ELF-1 (cell line): ENCODE measurements around the gene ALCAM.

Source experiments
- DNase-seq: peaks from one replicate; pipeline ENCODE4 v3.0.0-alpha.2; 2016; ENCODE audit warnings: low read depth, low spot score

The ALCAM gene

DNA sequence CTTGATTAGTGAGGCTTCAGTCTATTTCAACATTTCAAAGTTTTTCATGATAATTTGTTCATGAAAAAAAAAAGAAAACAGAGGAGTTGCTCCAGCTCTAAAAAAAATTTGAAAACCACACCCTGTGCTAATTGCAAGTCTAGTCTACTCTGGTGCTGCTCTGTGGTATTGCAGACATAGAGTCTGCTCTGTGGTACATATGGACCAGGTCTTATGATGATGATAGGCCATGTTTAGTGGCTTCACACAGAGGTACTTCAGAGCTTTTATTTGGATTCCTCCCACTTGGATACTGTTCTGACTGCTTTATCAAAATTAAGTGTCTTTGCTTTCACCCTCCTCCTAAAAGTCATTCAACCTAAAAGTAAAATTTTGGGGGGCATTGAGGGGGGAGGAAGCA lies 160.8 kb downstream of the ALCAM start:
- no peak for DNase-seq

DNA sequence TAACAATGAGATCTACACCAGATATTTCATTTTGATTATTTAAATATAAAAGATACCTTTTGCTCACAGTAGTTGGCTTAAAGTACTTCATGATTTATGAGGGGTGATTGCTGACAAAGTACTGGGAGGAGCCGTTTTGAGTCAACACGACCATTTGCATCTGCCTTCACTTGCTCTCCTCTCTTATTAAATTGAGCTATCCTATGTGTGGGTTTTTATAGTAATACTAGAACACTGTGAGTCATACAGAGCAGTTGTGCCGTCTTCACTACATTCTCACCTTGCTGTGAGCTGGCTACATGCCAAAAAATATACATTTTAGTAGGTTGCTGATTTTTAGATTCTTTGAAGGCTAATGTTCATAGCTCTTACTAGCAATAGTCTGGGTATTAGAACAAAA lies 161.2 kb downstream of the ALCAM start:
- DNase-seq = no peak

DNA sequence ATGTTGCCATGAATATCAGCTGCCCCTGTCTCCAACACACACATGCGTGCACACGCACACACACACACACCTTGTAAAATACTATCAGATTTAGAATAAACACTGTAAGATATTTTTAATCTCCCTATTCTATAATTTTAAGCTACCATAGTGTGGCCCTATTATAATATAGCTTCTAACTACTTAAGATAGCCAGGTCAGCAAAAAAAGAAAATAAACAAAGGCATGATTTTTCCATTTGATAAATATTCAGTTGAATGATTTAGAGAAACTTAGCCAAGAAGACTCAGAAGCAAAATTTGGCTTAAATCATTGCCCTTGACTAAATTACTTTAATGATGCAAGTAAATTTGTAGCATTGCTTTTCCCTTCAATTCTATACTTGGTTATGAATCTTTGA lies 162.2 kb downstream of the ALCAM start:
- no peak for DNase-seq

DNA sequence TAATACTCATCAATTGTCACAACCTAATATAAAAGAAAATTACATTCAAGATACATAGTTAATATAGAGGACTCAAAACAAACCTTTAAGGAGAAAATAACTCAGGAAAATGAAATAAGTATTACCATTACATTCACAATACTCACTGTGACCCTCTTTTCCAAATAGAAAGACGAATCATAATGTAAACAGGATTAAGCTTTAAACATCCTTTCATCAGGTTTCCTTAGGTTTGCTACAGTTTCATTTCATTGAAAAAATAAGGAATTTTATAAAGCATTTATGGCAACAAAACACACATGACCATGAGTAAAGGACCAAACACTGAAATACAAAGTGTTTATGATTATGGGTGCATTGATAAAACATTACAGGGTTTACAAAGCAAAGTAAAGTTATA lies 162.7 kb downstream of the ALCAM start:
- DNase-seq = no peak

DNA sequence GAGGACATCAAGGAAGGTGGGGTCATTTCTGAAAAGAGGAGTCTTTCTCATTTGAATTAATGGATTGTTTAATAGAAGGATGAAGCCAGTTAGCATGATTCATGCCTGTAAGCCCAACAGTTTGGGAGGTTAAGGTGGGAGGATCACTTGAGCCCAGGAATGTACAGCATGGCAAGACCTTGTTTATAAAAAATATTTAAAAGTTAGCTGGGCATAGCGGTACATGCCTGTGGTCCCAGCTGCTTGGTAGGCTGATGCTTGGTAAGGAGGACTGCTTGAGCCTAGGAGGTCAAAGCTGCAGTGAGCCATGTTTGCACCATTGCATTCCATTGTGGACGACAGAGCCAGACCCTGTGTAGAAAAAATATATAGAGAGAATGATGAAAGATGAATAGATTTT lies 165.5 kb downstream of the ALCAM start:
- DNase-seq = no peak

DNA sequence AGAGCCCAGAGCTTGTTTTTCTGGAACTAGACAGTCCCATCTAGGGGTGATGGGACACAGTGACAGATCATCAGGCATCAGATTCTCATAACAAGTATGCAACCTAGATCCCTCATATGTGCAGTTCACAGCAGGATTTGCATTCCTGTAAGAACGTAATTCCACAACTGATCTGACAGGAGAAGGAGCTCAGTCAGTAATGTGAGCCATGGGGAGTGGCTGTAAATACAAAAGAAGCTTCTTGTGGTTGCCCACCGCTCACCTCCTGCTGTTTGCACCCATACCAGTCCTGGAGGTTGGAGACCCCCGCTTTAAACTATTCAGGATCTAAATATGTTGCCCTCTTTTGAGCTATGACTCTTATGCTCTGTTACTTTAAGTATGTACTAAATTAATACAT lies 167.3 kb downstream of the ALCAM start:
- DNase-seq = no peak

DNA sequence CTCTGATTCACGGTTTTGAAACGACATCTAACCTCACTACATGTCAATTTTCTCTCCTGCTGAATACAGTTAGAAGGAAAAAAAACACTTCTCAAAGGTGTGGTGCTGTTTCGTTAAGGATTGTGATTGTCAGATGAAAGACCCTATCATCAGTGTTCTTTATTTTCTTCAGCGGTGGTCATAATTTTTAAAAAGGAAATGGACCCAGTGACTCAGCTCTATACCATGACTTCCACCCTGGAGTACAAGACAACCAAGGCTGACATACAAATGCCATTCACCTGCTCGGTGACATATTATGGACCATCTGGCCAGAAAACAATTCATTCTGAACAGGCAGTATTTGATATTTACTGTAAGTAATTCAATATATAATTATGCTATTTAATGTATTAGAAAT lies 167.8 kb downstream of the ALCAM start:
- DNase-seq = no peak

DNA sequence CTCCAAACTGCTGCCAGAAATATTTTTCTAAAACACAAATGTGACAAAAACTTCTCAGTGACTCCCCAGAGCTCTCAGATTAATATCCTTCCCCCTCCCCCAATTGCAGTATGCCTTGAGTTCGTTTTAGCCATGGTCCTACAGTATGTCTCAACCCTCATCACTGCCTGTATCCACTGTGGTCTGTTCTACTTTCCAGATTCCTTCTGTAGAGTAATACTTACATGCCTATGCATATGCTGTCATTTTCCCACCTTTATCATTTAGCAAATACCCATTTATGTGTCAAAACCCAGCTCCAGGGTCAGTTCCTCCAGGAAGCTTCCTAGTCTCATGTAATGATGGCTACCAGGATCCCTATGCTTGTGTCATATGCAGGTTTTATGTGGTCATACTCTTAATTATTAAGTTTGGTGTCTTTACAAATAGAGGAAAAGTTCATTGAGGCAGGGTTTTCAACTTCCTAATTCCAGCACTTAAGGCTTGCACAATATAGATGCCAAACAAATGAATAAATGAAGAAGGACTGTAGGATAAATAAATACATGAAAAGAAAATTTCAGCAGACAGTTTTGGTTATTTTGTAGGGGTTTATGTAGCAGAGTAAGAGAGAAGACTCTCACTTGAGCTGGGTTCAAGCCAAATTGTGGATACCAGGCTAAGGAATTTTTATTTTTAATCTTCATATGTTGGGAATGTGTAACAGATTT lies 170.8 kb downstream of the ALCAM start:
- no peak for DNase-seq

DNA sequence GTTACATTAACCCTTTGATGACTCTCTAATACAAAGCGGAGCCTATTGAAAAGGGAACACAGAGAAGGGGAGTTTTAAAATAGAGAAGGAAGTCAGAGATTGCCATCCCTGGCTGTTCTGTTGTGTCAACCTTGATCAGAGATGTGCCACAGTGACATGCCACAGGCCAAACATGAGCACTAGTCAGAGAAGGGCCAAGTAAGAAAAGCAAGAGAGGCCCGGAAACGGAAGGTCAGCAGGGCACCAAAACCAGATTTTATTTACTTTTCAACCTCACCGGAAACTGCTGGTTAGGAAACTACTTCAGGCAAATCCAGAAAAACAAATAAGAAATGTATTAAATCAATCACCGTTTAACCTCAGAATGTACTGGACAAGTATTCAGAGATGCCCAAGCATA lies 171.8 kb downstream of the ALCAM start:
- no peak for DNase-seq

DNA sequence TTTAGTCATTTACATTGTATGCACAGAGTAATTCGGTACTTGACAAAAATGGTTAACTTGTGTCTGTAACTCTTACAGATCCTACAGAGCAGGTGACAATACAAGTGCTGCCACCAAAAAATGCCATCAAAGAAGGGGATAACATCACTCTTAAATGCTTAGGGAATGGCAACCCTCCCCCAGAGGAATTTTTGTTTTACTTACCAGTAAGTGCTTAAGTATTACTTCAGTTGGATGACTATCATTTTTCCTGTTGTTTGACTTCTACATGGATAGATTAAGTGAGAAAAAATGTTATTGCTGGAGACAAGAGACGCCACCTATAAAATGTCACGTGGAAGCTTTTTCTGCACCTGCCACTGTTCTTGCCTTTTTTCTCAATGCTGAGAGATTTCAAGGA lies 173.2 kb downstream of the ALCAM start:
- DNase-seq = no peak

DNA sequence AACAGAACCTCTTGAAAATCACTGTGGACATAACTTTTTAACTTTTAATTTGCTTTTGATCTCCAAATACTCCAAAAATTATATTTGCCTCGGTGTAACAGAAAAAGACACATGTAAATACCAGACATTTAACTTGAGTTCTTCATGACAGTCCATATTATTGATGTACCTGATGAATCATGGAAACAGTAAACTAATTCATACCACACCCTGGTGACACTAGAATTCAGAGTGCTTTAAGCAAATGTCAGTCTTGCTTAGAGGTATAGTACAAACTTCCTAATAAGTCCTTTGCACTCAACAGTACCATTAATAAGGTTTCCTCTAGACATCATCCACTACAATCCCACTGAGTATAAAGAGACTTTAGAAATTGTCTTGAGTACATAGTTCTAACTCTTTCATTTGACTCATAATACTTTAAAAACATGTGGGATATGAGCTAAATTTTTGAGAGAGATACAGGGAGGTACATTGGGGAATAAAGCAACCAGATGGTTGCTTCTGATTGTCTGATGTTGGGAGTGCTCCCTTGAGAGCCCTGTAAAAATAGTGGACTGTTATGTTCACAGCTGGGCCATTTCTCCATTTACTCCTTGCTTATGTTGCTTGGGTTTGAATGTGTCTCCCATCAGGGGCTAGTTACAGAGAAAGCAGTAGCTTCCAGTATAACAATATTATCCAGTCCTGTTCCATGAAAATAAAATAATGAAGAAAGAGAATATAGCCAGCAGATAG lies 175.7 kb downstream of the ALCAM start:
- no peak for DNase-seq

DNA sequence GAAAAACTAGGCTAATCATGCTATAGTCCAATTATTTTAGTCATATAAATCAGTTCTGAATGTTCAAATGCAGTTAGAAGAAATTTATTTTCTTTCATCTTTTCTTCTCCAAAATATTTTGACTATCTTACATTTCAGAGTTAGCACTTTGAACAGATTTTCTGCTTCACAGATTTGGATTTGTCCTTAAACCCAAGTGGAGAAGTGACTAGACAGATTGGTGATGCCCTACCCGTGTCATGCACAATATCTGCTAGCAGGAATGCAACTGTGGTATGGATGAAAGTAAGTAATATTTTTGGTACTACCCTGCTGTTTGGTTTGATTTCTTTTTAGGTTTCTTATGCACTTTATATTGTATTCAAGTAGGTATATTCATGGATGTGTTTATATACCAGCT lies 178.3 kb downstream of the ALCAM start:
- DNase-seq = no peak

DNA sequence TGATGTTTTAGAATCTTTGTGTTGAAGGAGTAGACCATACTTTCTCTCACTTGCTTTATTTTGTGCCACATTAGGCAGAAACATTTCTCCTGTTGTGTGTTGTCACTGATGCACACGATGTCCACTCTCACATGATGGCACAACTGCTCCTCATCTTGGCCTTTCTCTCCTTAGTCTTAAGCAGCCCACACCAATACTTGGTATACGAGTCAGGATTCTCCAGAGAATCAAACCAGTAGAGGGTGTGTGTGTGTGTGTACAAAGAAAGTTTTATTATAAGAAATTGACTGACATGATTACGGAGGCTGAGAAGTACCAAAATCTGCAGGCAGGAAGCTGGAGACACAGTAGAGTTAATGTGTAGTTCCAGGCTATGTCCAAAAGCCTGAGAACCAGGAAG lies 187.1 kb downstream of the ALCAM start:
- no peak for DNase-seq

DNA sequence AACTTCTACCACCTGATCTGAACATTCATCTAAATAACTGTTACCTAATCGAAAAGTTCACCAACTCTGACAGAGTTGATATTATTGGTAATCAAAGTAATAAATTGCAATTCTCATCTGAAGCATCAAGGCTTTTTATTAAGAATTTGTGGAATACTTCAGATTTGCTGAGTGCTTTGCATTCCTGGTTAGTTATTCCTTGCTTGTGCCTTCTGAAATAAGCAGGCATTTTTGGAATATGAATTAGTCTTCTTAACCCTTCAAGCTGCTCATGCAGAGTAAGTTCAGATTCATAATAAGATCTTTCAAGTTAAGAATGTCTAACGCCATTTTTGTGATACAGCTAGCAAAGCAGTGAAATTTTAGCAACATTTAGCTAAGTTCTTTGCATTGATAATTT lies 188.5 kb downstream of the ALCAM start:
- DNase-seq = no peak

DNA sequence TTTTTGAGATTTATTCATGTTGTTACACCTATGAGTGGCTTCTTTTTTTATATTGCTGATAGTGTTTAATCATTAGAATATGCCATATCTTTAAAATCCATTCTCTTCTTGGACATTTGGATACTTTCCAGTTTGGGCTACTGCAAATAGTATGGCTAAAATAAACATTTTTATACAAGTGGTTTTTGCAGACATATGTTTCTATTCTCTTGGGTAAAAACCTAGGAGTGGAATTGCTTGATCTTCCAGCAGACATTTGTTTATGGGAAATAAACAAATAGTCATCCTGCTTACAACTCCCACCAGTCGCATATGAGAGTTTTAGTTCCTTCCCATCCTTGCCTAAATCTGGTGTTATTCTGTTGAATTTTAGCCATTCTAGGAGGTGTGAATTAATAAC lies 193.1 kb downstream of the ALCAM start:
- no peak for DNase-seq

DNA sequence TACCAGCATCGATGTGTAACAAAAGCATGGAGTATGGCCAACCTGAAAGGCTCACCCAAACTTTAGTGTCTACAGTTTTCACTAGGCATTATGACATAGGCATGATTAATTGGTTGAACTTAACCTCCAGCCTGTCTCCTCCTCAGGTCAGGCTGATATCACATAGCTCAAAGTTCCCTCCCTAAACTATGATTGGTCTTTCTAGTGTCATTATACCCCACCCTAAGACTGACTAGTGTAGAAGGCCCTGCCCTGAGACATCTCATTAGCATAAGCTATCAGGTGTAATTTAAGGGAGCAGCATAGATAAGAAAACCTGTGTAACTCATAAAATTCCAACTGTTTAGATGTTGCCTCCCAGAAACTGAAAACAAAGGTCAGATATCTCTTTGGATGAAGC lies 195.2 kb downstream of the ALCAM start:
- no peak for DNase-seq

DNA sequence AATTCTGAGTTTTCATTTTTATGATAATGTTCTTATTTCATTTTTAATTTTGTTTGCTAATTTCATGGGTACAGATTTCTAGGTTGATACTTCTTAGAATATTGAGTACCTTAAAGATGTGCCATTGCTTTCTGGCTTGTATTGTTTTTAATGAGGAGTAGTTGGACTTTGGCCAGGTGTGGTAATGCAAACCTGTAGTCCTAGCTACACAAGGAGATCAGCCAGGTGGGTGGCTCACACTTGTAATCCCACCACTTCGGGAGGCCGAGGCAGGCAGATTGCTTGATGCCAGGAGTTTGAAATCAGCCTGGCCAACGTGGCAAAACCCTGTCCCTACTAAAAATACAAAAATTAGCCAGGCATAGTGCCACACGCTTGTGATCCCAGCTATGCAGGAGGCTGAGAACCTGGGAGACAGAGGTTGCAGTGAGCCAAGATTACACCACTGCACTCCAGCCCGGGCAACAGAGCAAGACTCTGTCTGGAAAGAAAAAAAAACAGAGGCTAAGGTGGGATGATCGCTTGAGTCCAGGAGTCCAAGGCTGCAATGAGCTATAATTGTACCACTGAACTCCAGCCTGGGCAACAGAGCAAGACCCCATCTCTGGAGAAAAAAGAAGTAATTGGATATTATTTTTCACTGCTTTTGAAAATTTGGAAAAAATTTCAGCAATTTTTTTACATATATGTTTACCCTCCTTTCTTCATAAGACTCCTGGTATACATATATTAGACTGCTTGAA lies 198.0 kb downstream of the ALCAM start:
- DNase-seq = no peak

DNA sequence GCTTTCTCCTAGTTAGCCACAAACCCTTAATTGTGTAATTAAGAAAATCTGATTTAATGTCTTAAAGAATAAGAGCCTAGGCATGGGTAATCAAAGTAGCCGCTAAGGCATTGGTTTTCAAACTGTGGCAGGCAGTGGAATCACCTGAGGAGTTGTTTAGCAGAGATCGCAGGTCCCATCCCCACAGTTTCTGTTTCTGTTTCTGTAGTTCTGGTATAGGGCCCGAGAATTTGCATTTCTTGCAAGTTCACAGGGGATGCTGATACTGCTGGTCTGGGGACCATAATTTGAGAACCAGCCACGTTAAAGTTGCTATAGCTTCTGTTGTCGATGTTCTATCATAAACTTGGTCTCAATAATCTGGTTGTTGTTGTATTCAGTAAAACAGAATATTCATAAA lies 204.3 kb downstream of the ALCAM start:
- DNase-seq = no peak

DNA sequence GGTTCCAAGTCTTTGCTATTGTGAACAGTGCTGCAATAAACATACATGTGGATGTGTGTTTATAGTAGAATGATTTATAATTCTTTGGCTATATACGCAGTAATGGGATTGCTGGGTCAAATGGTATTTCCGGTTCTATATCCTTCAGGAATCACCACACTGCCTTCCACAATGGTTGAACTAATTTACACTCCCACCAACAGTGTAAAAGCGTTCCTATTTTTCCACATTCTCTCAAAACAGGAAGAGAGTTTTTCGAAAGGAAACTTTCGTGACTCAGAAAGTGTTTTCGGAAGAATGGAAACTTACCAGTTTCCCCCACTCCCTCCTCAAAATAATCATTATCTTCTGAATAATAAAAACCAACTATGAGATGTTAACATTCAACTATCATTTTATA lies 205.8 kb downstream of the ALCAM start:
- no peak for DNase-seq

DNA sequence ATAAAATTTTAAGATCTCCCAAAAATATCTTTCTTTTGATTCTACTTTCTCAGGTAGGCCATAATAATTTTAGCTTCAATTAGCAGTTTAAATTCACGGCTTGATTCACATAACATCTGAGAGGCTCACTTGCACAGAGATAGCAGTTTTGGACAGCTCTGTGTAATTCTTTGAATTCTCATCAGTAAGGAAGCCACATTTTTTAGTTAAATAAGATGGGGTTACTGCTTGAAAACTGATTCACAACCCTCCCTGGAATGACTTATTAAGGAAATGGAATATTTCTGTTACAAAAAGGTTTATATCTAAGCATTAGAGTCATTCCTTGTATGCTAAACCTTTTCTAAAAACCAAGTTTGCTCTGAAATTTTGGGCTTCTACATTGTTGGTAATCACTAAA lies 212.7 kb downstream of the ALCAM start:
- DNase-seq = no peak

DNA sequence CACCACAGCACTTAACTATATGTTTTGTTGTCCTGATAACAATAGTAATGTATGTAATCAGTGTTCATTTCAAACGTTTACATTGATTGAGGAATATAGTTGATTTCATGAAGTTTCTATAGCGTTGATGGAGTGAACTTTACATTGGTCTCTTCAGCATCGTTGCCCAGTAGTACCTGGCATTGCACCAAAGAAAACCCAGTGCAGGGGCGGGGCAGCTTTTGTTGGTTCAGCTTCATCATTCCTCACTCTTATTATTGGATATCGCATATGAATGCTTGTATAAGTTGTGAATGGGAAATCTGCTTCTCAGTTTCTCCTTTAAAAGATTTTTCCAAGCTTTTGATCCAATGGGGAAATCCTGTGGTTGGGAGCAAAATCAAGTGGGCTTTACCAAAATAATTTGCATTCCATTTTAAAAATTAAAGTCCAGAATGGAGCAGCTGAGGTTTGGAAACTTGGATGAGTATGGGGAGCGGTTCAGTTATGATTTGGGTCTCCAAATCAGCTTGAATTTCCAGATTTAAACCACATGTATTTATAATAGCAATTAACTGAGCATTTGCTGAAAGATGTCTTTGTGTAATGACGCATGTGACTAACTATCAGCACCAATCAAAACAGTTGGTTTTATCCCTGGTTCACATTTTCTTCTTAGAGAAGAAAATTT lies 213.7 kb downstream of the ALCAM start:
- DNase-seq = no peak

DNA sequence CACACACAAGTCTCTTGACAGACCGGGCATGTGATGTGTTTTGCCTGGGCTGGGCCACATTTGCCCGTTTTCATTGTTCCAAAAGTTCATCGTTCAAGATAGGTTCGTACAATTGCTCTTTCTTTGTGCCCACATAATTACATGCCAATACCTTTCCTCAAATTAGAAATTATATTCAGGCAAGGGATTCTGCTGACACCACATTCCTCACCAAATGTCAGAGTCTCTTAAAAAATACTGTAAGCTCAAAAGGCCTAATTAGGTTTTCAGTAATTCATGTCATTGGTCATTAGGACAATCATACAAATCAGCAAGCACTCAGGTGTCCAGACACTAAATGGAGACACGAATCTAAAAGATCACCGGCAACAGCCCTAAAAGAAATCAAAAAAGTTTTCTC lies 215.3 kb downstream of the ALCAM start:
- DNase-seq = no peak
